GM21528 (cell line): ENCODE measurements around the gene ARHGAP15.
A peak's percentile ranks its signal among the peaks of the same experiment; 100 is the strongest.

ENCODE experiments used
- ATAC-seq: cut with Tn5 transposase; IDR thresholded peaks from one replicate; pipeline ENCODE4 v1.9.1; 2021; ENCODE audit warnings: mild to moderate bottlenecking, moderate library complexity; ENCODE audit not compliant: unreplicated experiment, low FRiP score

The ARHGAP15 gene

DNA sequence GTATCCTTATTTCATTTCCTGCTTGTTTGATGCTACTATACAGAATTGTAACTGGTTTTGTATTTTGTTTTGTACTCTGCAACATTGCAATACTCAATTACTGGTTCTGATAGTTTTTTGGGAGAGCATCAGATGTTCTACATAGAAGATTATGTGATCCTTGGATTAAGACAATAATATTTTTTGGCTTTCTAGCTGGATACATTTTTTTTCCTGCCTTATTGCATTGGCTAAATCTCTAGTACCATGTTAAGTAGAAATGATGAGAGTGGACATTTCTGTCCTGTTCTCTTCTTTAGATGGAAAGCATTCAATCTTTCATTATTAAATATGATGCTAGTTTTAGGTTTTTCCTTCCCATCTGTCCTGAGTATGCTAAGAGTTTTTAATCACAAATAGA, 523.5 kb downstream of the ARHGAP15 start:
- no peak for ATAC-seq

DNA sequence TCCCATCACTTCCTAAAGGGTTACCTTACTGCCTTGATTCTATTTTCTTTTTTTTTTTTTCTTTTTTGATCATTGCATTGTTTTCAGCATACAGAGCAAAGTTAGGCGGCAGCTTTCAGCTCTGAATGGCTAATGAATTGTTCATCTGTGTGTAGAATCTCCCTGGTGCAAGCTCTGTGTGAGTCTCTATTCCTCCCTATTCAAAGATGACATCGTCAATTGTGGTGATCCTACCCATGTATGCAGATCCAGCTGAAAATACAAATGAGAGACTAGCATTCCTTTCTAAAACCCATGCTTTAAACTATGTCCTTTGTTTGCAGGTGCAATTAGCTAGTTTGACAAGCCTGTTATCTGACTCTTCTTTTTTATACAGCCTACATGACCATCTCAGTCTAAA, 539.0 kb downstream of the ARHGAP15 start:
- ATAC-seq = no peak

DNA sequence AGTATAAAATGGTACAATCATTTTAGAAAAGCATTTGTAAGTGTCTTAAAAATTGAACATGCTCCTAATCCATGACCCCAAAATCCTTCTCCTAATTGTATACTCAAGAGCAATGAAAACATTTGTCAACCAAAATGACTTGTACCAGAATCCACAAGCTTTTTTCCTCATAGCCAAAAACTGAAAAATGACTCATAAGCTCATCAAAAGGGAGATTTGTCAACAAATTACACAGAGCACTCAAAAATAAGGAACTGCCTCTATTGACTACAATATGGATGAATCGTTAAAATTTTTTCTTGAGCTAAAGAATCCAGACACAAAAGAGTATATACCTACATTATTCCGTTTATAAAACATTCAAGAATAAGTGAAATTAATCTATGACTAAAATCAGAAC, 544.8 kb downstream of the ARHGAP15 start:
- no peak for ATAC-seq

DNA sequence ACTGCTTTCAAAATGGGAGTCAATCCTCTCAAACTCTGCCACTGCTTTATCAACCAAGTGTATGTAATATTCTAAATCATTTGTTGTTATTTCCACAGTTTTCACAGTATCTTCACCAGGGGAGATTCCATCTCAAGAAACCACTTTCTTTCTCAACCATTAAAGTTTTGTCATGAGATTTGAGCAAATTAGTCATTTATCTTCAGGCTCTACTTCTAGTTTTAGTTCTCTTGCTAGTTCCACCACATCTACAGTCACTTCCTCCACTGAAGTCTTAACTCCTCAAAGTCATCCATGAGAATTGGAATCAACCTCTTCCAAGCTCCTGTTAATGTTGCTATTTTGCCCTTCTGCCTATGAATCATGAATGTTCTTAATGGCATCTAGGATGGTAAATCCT, 545.8 kb downstream of the ARHGAP15 start:
- ATAC-seq = no peak

GRCh38 chr2:143679617-143680016, 550.4 kb downstream of the ARHGAP15 start:
- no peak for ATAC-seq

DNA sequence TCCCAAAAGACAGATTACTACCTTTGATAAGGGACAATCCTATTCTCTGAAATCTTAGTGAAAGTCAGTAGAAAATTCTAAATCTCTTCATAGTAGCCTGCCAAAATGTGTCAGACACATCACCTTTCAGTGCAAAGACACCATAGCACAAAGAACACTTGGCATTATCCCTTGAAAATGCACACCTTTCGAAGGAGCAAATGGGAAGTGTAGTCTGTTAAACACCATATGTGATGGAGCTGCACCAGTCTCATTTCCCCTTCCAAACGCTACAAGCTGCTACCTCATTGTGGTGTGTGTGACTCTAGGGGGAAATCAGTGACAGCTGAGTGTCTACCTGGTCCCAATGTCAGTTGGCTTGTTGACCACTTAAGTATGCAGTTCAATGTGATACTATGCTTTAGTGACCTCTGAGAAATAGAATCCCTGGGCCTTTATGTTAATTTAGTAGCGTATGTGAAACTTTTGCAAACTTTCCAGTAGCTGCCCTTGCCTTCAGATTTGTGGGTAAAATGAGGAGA, 551.7 kb downstream of the ARHGAP15 start:
- no peak for ATAC-seq

DNA sequence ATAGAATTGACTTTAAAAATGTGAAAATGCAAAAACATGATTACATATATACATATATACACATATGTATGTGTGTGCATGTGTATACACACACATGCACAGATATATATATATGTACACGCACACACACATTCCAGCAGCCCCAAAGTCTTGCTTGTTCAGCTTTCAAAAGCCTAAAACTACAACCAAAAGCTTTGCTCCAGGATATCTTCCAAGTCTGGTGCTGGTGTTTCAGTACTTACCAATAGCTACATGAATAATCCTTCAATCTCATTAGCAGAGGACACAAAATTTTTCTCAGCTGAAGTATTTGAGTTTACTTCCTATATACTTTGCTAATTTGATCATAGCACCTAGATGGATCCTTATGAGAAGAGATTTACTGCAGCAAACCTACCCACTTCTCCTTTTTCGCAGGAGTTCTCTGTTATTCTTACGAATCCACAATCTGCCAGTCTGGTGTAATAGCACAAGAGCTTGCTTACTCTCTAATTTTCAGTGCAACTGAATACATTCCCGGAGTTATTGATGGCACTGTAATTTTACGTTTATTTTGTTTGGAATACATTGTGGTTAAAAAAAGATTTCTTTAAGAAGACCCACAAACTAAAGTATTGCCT, 553.3 kb downstream of the ARHGAP15 start:
- no peak for ATAC-seq

- ATAC-seq = no peak
These were observed 554.8 kb downstream of the ARHGAP15 start for GRCh38 chr2:143683977-143684376.

- ATAC-seq = no peak
These were observed 555.5 kb downstream of the ARHGAP15 start for GRCh38 chr2:143684551-143685320.

DNA sequence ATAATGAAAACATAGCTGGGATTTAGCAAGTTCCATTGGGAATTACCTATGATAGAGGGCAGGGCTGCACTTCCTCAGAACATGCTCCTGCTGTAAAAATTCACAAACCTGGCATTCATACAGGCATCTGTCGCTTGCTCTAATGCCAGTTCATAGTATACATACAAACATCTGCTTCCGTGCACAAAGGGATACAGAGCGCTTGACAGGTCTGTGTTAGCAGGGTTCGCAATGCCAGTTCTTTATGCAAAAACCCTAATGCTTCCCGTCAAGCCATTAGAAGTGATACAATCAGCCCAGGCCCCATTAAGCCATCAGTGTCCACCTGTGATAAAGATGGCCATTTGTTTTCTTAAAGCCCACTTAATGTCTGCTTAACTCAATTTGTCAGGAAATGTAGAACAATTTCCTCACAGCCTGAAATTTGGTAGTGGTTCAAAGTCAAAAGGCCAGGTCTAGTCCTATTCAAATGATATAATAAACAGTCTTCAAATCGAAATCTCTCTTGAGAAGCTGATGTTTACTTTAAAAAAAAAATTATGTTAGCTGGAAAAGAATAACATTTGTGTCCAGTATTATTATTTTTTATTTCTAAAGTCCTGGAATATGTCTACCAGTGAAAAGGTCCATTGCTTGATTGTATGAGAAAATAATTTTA, 556.3 kb downstream of the ARHGAP15 start:
- ATAC-seq = no peak

DNA sequence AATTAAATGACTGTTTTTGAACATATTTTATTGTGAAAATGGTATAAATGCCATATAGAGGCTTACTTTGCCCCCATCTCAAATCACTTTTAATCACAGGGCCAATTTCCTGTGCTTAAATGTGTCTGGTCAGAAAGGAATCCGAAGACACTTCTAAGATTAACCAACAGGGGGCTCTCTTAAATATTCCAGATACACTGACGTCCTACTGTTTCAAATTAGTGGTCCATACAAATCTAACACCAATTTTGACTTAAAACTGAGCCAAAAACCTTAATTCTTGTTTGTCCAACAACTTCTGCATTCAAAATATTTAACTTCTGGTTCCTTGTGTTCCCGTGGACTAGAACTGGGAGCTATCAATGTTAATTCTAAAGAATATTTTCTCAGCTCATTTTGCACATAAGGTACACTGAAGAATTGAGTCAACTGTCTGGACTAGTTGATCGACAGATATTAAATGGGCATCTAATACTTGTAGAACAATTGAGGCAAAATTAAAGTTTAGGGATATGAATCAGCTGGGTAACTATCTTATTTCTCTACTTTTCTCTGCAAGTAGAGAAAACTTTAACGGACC, 557.5 kb downstream of the ARHGAP15 start:
- ATAC-seq = no peak

DNA sequence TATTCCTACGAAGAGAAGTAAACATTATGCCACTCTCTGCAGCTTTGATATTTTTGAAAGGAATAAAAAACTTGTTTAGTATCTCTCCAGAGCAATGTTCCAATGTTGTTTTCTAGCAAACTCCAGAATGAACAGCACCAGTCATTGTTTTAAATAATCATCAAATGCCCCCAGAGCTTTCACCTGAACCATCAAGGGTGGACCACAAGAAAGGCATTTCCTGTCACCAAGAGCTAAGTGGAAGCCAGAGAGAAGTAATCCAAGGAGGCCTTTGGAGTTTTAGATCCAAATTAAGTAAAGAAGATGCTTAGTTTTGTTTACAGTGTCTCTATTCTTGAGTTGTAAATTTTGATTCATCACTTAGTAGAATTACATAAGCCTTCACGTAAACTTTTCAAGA, 559.0 kb downstream of the ARHGAP15 start:
- ATAC-seq = no peak

DNA sequence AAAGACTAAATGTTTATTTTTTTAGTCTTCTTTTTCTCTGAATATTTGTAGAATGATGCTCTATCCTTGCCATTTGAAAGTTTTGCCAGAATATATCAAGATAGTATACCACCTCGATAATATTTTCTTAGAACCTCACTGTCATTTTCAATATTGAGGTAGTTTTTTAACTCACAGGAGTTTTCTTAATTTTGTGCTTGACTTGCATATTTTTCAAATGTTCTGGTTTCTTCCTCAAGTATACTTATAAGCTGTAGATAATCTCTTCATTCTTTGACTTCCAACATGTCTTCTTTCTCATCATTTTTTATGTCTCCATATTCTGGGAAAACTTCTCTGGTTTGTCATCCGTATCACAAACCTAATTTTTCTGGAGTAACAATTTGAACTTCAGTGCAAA, 559.6 kb downstream of the ARHGAP15 start:
- no peak for ATAC-seq

DNA sequence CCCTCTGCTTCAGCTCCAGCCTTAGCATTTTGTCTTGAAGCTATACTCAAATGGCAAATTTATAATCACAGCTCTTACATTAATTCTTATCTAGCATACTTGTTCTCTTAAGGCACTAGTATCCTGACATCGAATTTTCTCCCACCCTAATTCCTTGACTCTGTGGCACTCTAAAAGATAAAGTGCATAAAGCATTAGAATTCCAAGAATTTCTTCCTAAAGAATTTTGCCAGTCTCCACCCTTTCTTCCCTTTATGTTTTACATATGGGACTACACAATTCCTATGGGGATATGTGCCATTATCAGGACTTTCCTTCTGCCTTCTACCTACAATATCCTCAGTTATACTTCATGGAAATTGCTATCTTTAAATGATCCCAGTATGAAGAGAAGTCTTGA, 560.3 kb downstream of the ARHGAP15 start:
- ATAC-seq = no peak

- no peak for ATAC-seq
These were observed 561.0 kb downstream of the ARHGAP15 start for GRCh38 chr2:143690235-143690634.

GRCh38 chr2:143691121-143691520, 561.9 kb downstream of the ARHGAP15 start:
- no peak for ATAC-seq

GRCh38 chr2:143692162-143692561, 562.9 kb downstream of the ARHGAP15 start:
- ATAC-seq = no peak

DNA sequence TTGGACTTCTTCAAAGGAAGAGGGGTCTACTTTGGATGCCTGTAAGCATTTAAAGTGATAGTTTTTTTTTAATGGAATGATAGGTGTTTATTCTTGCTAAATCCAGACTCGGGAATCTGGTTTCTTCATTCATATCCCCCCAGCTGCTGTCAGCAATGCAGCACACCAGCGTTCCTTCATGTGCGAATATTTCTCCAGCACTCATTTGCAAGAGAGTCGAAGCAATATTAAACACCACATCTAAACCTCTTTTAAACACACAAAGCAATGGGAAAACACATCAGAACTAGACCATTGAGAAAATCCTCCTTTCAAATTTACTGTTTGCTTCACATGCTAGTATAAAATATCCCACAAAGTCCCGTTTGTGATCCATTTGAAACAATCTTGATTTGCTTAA, 563.7 kb downstream of the ARHGAP15 start:
- no peak for ATAC-seq

DNA sequence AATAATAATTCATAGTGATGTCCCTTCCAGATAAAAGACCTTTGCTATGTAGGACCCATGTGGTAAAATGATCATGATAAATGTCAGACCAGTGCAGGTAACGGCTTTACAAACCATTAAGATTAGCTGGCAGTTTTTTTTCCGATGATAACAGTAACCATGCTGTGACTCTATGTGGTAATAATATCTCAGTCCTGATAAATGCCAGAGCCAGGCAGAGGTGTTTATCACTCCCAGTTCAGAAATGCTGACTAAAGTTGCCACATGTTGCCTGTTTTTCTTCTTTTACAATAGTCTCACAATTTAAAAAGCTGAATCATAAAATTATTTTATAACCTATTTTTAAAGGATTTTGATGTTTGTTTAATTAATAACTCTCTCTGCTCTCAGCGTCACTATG, 565.1 kb downstream of the ARHGAP15 start:
- no peak for ATAC-seq

DNA sequence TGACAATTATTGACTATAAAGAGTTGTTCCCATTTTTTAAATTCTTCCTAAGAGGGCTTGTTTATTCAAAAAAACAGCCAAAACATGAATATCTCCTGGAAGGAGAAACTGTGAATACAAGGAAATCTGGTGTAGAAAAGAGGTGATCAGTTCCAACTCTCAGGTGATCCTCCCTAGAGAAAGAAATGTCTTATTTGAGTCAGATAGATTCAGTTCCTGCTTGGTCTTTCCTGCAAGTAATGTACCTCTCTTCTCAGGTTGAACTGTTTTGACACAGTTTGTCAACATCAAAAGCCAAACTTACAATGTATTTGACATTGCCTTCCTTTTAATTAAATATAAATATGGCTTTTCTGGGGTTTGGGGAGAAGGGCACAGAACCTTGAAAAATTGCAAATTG, 567.4 kb downstream of the ARHGAP15 start:
- ATAC-seq = peak; percentile 69

DNA sequence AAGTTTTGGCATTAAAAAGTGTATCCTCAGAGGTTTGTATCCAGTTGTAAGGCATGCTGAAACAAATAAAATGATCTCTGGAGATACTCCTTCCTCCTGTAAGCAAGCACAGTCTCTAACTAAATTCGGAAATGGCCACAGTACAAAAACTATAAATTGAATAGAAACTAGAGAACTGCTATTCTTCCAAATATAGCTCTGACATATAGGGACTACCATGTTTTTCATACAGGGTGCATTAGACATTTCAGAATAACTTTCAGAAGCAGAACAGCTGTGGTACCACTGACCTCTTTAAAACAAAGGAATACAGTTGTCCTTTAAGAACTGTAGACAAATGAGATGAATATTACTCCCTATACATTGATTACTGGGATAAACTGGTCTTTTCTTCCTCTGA, 568.5 kb downstream of the ARHGAP15 start:
- ATAC-seq = peak; percentile 69
